Endothelial cell of umbilical vein (primary cell): ENCODE results near the gene LIPE. TPM values are rescaled to one million over a fixed set of nuclear protein-coding genes. Genes with fewer than 3 reads are reported as not detected.

Experiments used
- BruUV-seq: library from RNA; stranded (reverse); fragments of 400-500 nt; replicated peaks from 2 replicates; lab custom pipeline; 2021; lab: Mats Ljungman, UMichigan
- CTCF ChIA-PET: fragments of 300-600, 350-600 bp; sonication (Branson Sonifier 250); formaldehyde crosslinking; loops from one replicate; lab custom pipeline; 2021; ENCODE audit warnings: antibody characterized with exemption, inconsistent platforms; lab: Charles Lee
- POLR2A ChIA-PET: fragments of 300-600, 350-600 bp; sonication (Branson Sonifier 250); formaldehyde crosslinking; loops from one replicate; lab custom pipeline; 2021; ENCODE audit warnings: antibody characterized with exemption, inconsistent platforms; lab: Charles Lee
- DNase-seq: peaks from one replicate; pipeline ENCODE4 v3.0.0-alpha.2; 2011; ENCODE audit warnings: low read depth, low spot score
- FAIRE-seq: peaks from 2 replicates; lab custom pipeline; 2011; peaks lifted over from hg19 to GRCh38; lab: Jason Lieb, UNC
- H2AFZ ChIP-seq: 2 replicates; pipeline ENCODE4 v1.6.0; 2012; ENCODE audit warnings: low read depth, low read length, control low read depth, inconsistent platforms
- H3K27ac ChIP-seq: 2 replicates; pipeline ENCODE4 v1.5.1; 2011; ENCODE audit warnings: low read depth, mild to moderate bottlenecking, control low read depth, low read length, moderate library complexity; ENCODE audit not compliant: insufficient read depth
- H3K27me3 ChIP-seq, 2 experiments: 2 replicates each; pipeline versions ENCODE4 v1.6.0 to v1.6.1; 2011; ENCODE audit warnings: low read length in 2 of 2, mixed read lengths in 1 of 2; ENCODE audit not compliant: control insufficient read depth in 2 of 2, insufficient read depth in 2 of 2
- H3K36me3 ChIP-seq, 2 experiments: 2 replicates in 1 of 2; 3 replicates in 1 of 2; pipeline ENCODE4 v1.5.1; 2011; ENCODE audit warnings: low read length in 2 of 2, mild to moderate bottlenecking in 1 of 2, moderate library complexity in 1 of 2; ENCODE audit not compliant: control insufficient read depth in 2 of 2, insufficient read depth in 2 of 2; ENCODE audit errors: extremely low read depth in 1 of 2
- H3K4me1 ChIP-seq: 3 replicates; pipeline ENCODE4 v1.5.1; 2011; ENCODE audit warnings: mild to moderate bottlenecking, low read length; ENCODE audit not compliant: control insufficient read depth, insufficient read depth; ENCODE audit errors: extremely low read depth
- H3K4me2 ChIP-seq: 2 replicates; pipeline ENCODE4 v1.6.1; 2011; ENCODE audit warnings: low read length, control low read depth, mixed read lengths; ENCODE audit not compliant: insufficient read depth
- H3K4me3 ChIP-seq, 3 experiments: fragments of 200-600 bp in 1 of 3; sonication (generic), shearing (Covaris generic) in 1 of 3; replicated peaks in 1 of 3; 2 replicates each; pipeline ENCODE4 v1.5.1; 2011 to 2016; ENCODE audit warnings: control low read depth in 3 of 3, low read length in 3 of 3, mild to moderate bottlenecking in 2 of 3, inconsistent platforms in 1 of 3, low read depth in 1 of 3, moderate library complexity in 1 of 3; ENCODE audit not compliant: insufficient read depth in 1 of 3
- H3K79me2 ChIP-seq: 2 replicates; pipeline ENCODE4 v1.6.0; 2012; ENCODE audit warnings: low read length, inconsistent platforms; ENCODE audit not compliant: control insufficient read depth, insufficient read depth
- H3K9ac ChIP-seq: replicated peaks from 2 replicates; pipeline ENCODE3; 2011; ENCODE audit warnings: low read length, control low read depth; ENCODE audit not compliant: insufficient read depth; ENCODE audit errors: extremely low read depth
- H3K9me1 ChIP-seq: replicated peaks from 3 replicates; pipeline ENCODE4 v1.6.0; 2011; ENCODE audit warnings: mild to moderate bottlenecking, low read length; ENCODE audit not compliant: control insufficient read depth, insufficient read depth; ENCODE audit errors: extremely low read depth
- H3K9me3 ChIP-seq: replicated peaks from 2 replicates; pipeline ENCODE4 v1.5.1; 2012; ENCODE audit warnings: low read length, inconsistent platforms; ENCODE audit not compliant: control insufficient read depth, insufficient read depth
- H4K20me1 ChIP-seq: replicated peaks from 2 replicates; pipeline ENCODE3; 2011; ENCODE audit warnings: mild to moderate bottlenecking, low read length; ENCODE audit not compliant: control insufficient read depth, insufficient read depth; ENCODE audit errors: extremely low read depth
- CTCF ChIP-seq, 2 donors: IDR thresholded peaks; 1 replicate in 1 of 2; 2 replicates in 1 of 2; pipeline ENCODE4 v1.5.1; 2011; ENCODE audit warnings: low read length in 2 of 2, mild to moderate bottlenecking in 2 of 2, moderate library complexity in 2 of 2, control low read depth in 1 of 2, inconsistent platforms in 1 of 2, low read depth in 1 of 2; ENCODE audit not compliant: insufficient read depth in 1 of 2; ENCODE audit errors: extremely low read depth in 1 of 2
- EZH2 ChIP-seq: IDR thresholded peaks from 2 replicates; pipeline ENCODE4 v1.6.1; 2012; ENCODE audit warnings: borderline replicate concordance, low read depth, mild to moderate bottlenecking, moderate library complexity, low read length, inconsistent platforms; ENCODE audit not compliant: severe bottlenecking
- FOS ChIP-seq: IDR thresholded peaks from 2 replicates; pipeline ENCODE4 v1.6.1; 2011; ENCODE audit warnings: mild to moderate bottlenecking, low read length, moderate library complexity, borderline replicate concordance; ENCODE audit not compliant: insufficient read depth
- GATA2 ChIP-seq: IDR thresholded peaks from 2 replicates; pipeline ENCODE4 v1.7.0; 2011; ENCODE audit warnings: low read depth, mild to moderate bottlenecking, moderate library complexity, mixed read lengths, low read length; ENCODE audit not compliant: insufficient read length, insufficient read depth
- JUN ChIP-seq: IDR thresholded peaks from 2 replicates; pipeline ENCODE4 v1.6.1; 2011; ENCODE audit warnings: borderline replicate concordance, low read depth; ENCODE audit not compliant: insufficient read length, insufficient read depth
- MAX ChIP-seq: IDR thresholded peaks from 2 replicates; pipeline ENCODE4 v1.6.1; 2011; ENCODE audit not compliant: insufficient read depth, insufficient read length
- MYC ChIP-seq: IDR thresholded peaks from one replicate; pipeline ENCODE4 v1.6.1; 2011; ENCODE audit warnings: mild to moderate bottlenecking, low read depth, low read length
- POLR2A ChIP-seq: IDR thresholded peaks from 2 replicates; pipeline ENCODE4 v1.6.1; 2012; ENCODE audit warnings: low read depth, mild to moderate bottlenecking, control low read depth, low read length
- POLR2AphosphoS5 ChIP-seq: IDR thresholded peaks from 2 replicates; pipeline ENCODE4 v1.6.1; 2012; ENCODE audit warnings: low read depth, mild to moderate bottlenecking, control low read depth, low read length, moderate library complexity; ENCODE audit not compliant: insufficient read depth
- dilution Hi-C: fragments of 300-500 bp; cut with MboI; formaldehyde crosslinking; loops from one replicate; pipeline ENCODE4 v1.15.0; 2019; ENCODE audit warnings: low sequenced_read_pairs; ENCODE audit not compliant: extremely low pct_ligation_motif_present
- intact Hi-C: fragments of 100-400 bp; cut with micrococcal nuclease; formaldehyde crosslinking; loops from one replicate; pipeline ENCODE4 v1.10.0; 2022
- polyA plus RNA-seq, 4 experiments: library from polyadenylated mRNA; depleted of rRNA in 3 of 4; stranded (reverse) in 3 of 4; unstranded in 1 of 4; fragments of >200 nt; gene quantifications; 2 replicates each; pipeline versions ENCODE4 v1.2.1 to v1.2.3, GENCODE V29; 2011 to 2012; ENCODE audit warnings: missing spikeins in 1 of 4
- total RNA-seq: library from RNA; stranded (reverse); gene quantifications from 2 replicates; pipeline ENCODE4 v1.2.3, GENCODE V29; 2021

LIPE gene
- total and polyA plus RNA-seq, 2 donors (not counting 3 experiments of a cell fraction or from before 2014, with no cell fraction given) = 3.8 to 13.5 TPM

- Histone ChIP-seq H4K20me1 (no peaks in the 10 kb centered on the region), H3K4me2 (no peak overlapping the region), H3K27me3 (no peaks in the 10 kb centered on the region), H3K4me1 (no peaks in the 10 kb centered on the region), H3K36me3 (no peaks in the 10 kb centered on the region), H2AFZ (no peak overlapping the region), H3K27ac (no peak overlapping the region), H3K79me2 (no peaks in the 10 kb centered on the region), H3K4me3 (no peak overlapping the region), H3K9ac (no peak overlapping the region), H3K9me1 (no peaks in the 10 kb centered on the region), H3K9me3 (no peaks in the 10 kb centered on the region)
- ChIA-PET POLR2A (no interaction called here), CTCF (interaction anchor here (1.0 kb wide), 1 partner anchor 17 kb away, joined by 3 read pairs; no protein-coding TSS in a partner anchor)
- dilution Hi-C loops = no loop called here
- FAIRE-seq = no peak
- TF ChIP-seq MYC (no peak), FOS (no peak), MAX (no peak), EZH2 (no peak), JUN (no peak), POLR2A (no peak), GATA2 (no peak), POLR2AphosphoS5 (no peak), CTCF (IDR thresholded peaks at IDR 0.05; ENCODE audit: extremely low read depth in 1 of 2, insufficient read depth in 1 of 2, low read depth in 1 of 2, low read length in 2 of 2) (no peak)
- intact Hi-C loops = no loop called here
- no peak for DNase-seq
- no TSS peak for BruUV-seq
These were observed 23.6 kb downstream of the LIPE start for GRCh38 chr19:42403586-42403985.
